ENCODE results near the gene DYNLT2B. TPM values are rescaled to one million over a fixed set of nuclear protein-coding genes. Genes with fewer than 3 reads are reported as not detected.
"Not testable (repeated sequence)": the region's sequence is repeated elsewhere in the genome, so short reads cannot be mapped to it uniquely, and the experiment has no call there.

DYNLT2B gene
- total RNA-seq, 4 donors from 2014 or later: 2.4 to 4.4 (median 3.7) TPM; not detected in 1

DNA sequence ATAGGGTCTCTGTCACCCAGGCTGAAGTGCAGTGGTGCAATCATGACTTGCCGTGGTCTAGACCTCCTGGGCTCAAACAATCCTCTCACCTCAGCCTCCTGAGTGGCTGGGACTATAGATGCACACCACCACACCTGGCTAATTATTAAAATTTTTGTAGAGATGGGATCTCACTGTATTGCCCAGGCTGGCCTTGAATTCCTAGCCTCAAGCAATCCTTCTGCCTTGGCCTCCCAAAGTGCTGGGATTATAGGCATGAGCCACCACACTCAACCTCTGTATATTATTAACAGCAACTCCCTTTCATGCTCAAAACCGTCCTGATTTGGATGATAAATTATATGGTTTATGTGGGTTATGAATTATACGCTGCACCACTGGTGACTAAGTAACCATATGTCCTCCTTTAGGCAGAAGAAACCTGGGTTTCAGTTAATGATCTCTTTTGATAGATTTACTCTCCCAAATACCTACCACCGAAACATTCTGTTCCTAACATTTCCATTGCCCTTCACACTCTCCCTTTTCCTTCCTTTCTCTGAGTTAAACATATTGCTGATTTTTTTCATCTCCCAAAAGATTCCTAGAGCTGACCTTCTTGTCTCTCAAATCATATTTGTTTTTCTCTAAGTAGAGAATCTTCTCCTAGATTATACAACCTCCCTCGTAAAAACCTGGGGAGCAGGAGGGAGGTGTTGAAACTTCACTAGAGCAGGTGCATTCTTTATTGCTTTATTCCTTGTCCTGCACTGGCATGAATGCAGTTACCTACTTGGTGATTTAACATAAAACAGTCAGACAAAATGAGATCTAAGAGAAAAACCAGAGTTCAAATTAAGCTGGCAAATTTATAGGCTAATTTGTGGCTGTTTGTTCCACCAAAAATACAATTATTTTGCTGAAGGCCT, 63.4 kb downstream of the DYNLT2B start:
- H3K4me1 ChIP-seq: peaks cover 0 to 10% (median 3%) of the 10 kb centered on the region in 4 donors
- no peak overlapping the region for H3K4me3 ChIP-seq
- intact Hi-C loops (cut with DNase I; ENCODE audit: low total_unique reads) (loop anchor here (5.0 kb wide), 1 partner anchor 263 kb away; the partner anchor contains the start of gene SMCO1), in situ Hi-C loops (cut with MboI; ENCODE audit: low pct_ligation_motif_present in 1 of 4, low pct_unique_long_range_greater_than_20kb in 1 of 4, low sequenced_read_pairs in 3 of 4) (loop anchor here (5.0 to 25.0 kb wide), 3 partner anchors 258 to 270 kb away; partner anchors contain the start of genes SMCO1 (in 3 of the 4) and RNF168 (in 2 of the 4))
- H3K27me3 ChIP-seq: no peaks in the 10 kb centered on the region
- WGBS, 2 donors (ENCODE audit: low coverage in 1 of 2): 51 to 62% methylated on average over 2 to 5 of the region's 5 CpGs
- TF ChIP-seq POLR2AphosphoS5 (IDR thresholded peaks at IDR 0.05) (no peak), POLR2A (IDR thresholded peaks at IDR 0.05) (no peak), EP300 (IDR thresholded peaks at IDR 0.05; ENCODE audit: low read depth) (no peak)
- TF ChIP-seq, protein P1, sequence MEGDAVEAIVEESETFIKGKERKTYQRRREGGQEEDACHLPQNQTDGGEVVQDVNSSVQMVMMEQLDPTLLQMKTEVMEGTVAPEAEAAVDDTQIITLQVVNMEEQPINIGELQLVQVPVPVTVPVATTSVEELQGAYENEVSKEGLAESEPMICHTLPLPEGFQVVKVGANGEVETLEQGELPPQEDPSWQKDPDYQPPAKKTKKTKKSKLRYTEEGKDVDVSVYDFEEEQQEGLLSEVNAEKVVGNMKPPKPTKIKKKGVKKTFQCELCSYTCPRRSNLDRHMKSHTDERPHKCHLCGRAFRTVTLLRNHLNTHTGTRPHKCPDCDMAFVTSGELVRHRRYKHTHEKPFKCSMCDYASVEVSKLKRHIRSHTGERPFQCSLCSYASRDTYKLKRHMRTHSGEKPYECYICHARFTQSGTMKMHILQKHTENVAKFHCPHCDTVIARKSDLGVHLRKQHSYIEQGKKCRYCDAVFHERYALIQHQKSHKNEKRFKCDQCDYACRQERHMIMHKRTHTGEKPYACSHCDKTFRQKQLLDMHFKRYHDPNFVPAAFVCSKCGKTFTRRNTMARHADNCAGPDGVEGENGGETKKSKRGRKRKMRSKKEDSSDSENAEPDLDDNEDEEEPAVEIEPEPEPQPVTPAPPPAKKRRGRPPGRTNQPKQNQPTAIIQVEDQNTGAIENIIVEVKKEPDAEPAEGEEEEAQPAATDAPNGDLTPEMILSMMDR (IDR thresholded peaks at IDR 0.05): no peak
- H3K9me3 ChIP-seq: no peaks in the 10 kb centered on the region
- no peak overlapping the region for H3K27ac ChIP-seq
- peaks cover 0 to 12% (median 0%) of the 10 kb centered on the region in 4 donors for H3K36me3 ChIP-seq
- no peak for DNase-seq

DNA sequence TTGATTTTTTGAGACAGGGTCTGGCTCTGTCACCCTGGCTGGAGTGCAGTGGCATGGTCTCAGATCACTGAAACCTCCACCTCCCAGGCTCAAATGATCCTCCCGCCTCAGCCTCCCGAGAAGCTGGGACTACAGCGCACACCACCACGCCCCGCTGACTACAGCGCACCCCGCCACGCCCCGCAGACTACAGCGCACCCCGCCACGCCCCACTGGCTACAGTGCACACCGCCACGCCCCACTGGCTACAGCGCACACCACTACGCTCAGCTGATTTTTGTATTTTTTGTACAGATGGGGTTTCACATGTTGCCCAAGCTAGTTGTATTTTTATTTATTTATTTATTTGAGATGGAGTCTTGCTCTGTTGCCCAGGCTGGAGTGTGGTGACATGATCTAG, 66.1 kb downstream of the DYNLT2B start:
- Histone ChIP-seq H3K27ac (no peak overlapping the region), H3K36me3 (peaks cover 0 to 7% (median 2%) of the 10 kb centered on the region in 4 donors)
- in situ Hi-C loops (cut with MboI; ENCODE audit: low pct_ligation_motif_present in 1 of 4, low pct_unique_long_range_greater_than_20kb in 1 of 4, low sequenced_read_pairs in 3 of 4): loop anchor here in 3 of 4 donors (10.0 to 25.0 kb wide), 2 partner anchors 260 to 273 kb away; partner anchors contain the start of genes RNF168 (in 2 of the 3) and SMCO1 (in 2 of the 3)

DNA sequence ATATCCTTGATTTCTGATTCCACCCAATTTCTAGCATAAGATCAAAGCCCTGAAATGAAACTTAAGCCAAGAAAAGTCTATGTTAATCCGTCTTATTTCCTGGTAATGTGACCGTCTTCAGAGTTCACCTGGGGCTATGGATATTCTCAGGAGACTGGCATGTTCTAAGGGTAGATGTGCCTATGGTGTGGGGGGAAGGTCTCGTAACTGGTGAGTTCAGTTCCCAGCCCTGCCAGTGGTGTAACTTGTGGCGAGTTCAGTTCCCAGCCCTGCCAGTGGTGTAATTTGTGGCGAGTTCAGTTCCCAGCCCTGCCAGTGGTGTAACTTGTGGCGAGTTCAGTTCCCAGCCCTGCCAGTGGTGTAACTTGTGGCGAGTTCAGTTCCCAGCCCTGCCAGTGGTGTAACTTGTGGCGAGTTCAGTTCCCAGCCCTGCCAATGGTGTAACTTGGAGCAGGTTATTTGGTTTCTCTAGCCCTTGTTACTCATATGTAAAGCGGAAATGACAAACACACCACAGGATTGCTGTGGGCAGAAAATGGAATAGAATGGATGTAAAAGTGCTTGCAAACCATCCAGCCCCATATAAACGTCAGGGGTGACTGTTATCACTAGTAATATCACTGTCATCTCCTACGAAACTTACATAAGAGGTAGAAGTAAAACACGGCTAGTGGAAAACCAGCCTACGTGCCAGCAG, 71.3 kb downstream of the DYNLT2B start:
- H3K4me3 ChIP-seq: no peak overlapping the region
- intact Hi-C loops (cut with DNase I; ENCODE audit: low total_unique reads) (no loop called here), in situ Hi-C loops (cut with MboI; ENCODE audit: low pct_ligation_motif_present in 1 of 4, low pct_unique_long_range_greater_than_20kb in 1 of 4, low sequenced_read_pairs in 3 of 4) (no loop called here)
- TF ChIP-seq POLR2AphosphoS5 (IDR thresholded peaks at IDR 0.05) (no peak), EP300 (IDR thresholded peaks at IDR 0.05; ENCODE audit: low read depth) (no peak), POLR2A (IDR thresholded peaks at IDR 0.05) (no peak)
- TF ChIP-seq, protein P1 (IDR thresholded peaks at IDR 0.05): no peak
- no peaks in the 10 kb centered on the region for H3K4me1 ChIP-seq
- H3K9me3 ChIP-seq: no peaks in the 10 kb centered on the region
- DNase-seq: no peak
- WGBS, 2 donors (ENCODE audit: low coverage in 1 of 2): 89 to 100% methylated on average over 1 to 13 of the region's 13 CpGs
- H3K36me3 ChIP-seq: peaks cover 0 to 16% (median 6%) of the 10 kb centered on the region in 4 donors
- H3K27ac ChIP-seq: no peak overlapping the region
- H3K27me3 ChIP-seq: no peaks in the 10 kb centered on the region

More for the DNA sequence above, 66.1 kb downstream of the DYNLT2B start:
- intact Hi-C loops (cut with DNase I; ENCODE audit: low total_unique reads): no loop called here
- Histone ChIP-seq H3K27me3 (no peaks in the 10 kb centered on the region), H3K4me1 (peaks cover 0 to 10% (median 3%) of the 10 kb centered on the region in 4 donors), H3K4me3 (no peak overlapping the region), H3K9me3 (no peaks in the 10 kb centered on the region)
- DNase-seq: no peak
- 78 to 86% methylated on average over 14 to 16 of the region's 16 CpGs for WGBS, 2 donors (ENCODE audit: low coverage in 1 of 2)
- TF ChIP-seq EP300 (IDR thresholded peaks at IDR 0.05; ENCODE audit: low read depth): no peak
- TF ChIP-seq, protein P1 (IDR thresholded peaks at IDR 0.05): no peak
- TF ChIP-seq POLR2AphosphoS5 (IDR thresholded peaks at IDR 0.05): no peak
- no peak for TF ChIP-seq POLR2A (IDR thresholded peaks at IDR 0.05)

DNA sequence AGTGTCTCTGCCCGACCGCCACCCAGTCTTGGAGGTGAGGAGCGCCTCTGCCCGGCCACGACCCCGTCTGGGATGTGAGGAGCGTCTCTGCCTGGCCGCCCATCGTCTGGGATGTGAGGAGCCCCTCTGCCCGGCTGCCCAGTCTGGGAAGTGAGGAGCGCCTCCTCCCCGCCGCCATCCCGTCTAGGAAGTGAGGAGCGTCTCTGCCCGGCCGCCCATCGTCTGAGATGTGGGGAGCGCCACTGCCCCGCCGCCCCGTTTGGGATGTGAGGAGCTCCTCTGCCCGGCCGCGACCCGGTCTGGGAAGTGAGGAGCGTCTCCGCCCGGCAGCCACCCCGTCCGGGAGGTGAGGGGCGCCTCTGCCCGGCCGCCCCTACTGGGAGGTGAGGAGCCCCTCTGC, 73.9 kb downstream of the DYNLT2B start:
- H3K4me1 ChIP-seq; H3K27ac ChIP-seq; H3K27me3 ChIP-seq; H3K9me3 ChIP-seq; H3K4me3 ChIP-seq; in situ Hi-C loops (cut with MboI; ENCODE audit: low pct_ligation_motif_present in 1 of 4, low pct_unique_long_range_greater_than_20kb in 1 of 4, low sequenced_read_pairs in 3 of 4); DNase-seq; intact Hi-C loops (cut with DNase I; ENCODE audit: low total_unique reads): not testable (repeated sequence)
- WGBS, 2 donors (ENCODE audit: low coverage in 1 of 2): 98 to 100% methylated on average over 4 to 24 of the region's 34 CpGs
- H3K36me3 ChIP-seq: peaks cover 0 to 32% (median 15%) of the 10 kb centered on the region in 4 donors

Data from transverse colon (tissue), 4 donors.